Transverse colon (tissue), 4 donors: ENCODE results near the gene SORL1. TPM values are rescaled to one million over a fixed set of nuclear protein-coding genes. Genes with fewer than 3 reads are reported as not detected.
A peak's percentile ranks its signal among the peaks of the same experiment; 100 is the strongest.

Source experiments
- DNase-seq: peaks from one replicate; pipeline ENCODE4 v3.0.0-alpha.2; 2019
- H3K27ac ChIP-seq, 4 donors: fragments of 200-600 bp; sonication (generic); 2 replicates each; pipeline ENCODE4 v1.5.1; 2016 to 2018; ENCODE audit warnings: inconsistent platforms in 4 of 4
- H3K27me3 ChIP-seq: fragments of 200-600 bp; sonication (generic); 2 replicates; pipeline ENCODE4 v1.5.1; 2017; ENCODE audit warnings: inconsistent platforms
- H3K36me3 ChIP-seq, 4 donors: fragments of 200-600 bp; sonication (generic); 2 replicates each; pipeline ENCODE4 v1.5.1; 2017 to 2019; ENCODE audit warnings: inconsistent platforms in 4 of 4
- H3K4me1 ChIP-seq, 4 donors: fragments of 200-600 bp; sonication (generic); 2 replicates each; pipeline ENCODE4 v1.5.1; 2017 to 2020; ENCODE audit warnings: inconsistent platforms in 4 of 4
- H3K4me3 ChIP-seq, 4 donors: fragments of 200-600 bp; sonication (generic); 1 replicate in 1 of 4; 2 replicates in 3 of 4; pipeline versions ENCODE4 v1.5.1 to v1.6.1; 2017 to 2019; ENCODE audit warnings: inconsistent platforms in 4 of 4
- H3K9me3 ChIP-seq, 2 donors: fragments of 200-600 bp; sonication (generic); 2 replicates each; pipeline ENCODE4 v1.5.1; 2017 to 2019; ENCODE audit warnings: inconsistent platforms in 2 of 2
- EP300 ChIP-seq: sonication (generic); formaldehyde crosslinking; IDR thresholded peaks from one replicate; pipeline ENCODE4 v1.6.1; 2017; ENCODE audit warnings: antibody characterized with exemption, low read depth
- POLR2A ChIP-seq: fragments of 450-650 bp; IDR thresholded peaks from one replicate; pipeline ENCODE4 v1.6.1; 2016; ENCODE audit warnings: antibody characterized with exemption, mild to moderate bottlenecking, moderate library complexity
- POLR2AphosphoS5 ChIP-seq, 3 donors: sonication (generic); formaldehyde crosslinking; IDR thresholded peaks; one replicate each; pipeline ENCODE4 v1.6.1; 2016; ENCODE audit warnings: antibody characterized with exemption in 3 of 3
- WGBS, 2 donors: methylation state at CpG; one replicate each; pipeline ENCODE4 v1.1.5; 2018; ENCODE audit warnings: low coverage in 1 of 2; 5-methylcytosine and 5-hydroxymethylcytosine counted together
- in situ Hi-C, 4 donors: fragments of 200-750 bp; cut with MboI; loops; one replicate each; pipeline versions ENCODE4 v1.15.0 to v1.15.1; 2017; ENCODE audit warnings: low sequenced_read_pairs in 3 of 4, low pct_ligation_motif_present in 1 of 4, low pct_unique_long_range_greater_than_20kb in 1 of 4
- intact Hi-C: fragments of 100-400 bp; cut with DNase I; formaldehyde crosslinking; loops from one replicate; pipeline ENCODE4 v1.15.1; 2023; ENCODE audit warnings: low total_unique reads
- total RNA-seq, 4 donors: library from RNA; depleted of rRNA; stranded (reverse); fragments of >200 nt; gene quantifications; one replicate each; pipeline ENCODE4 v1.1.0, GENCODE V29; 2016
- TF ChIP-seq, protein P1 (sequence below), 5 experiments: fragments of 200-600 bp in 3 of 5; fragments of 450-650 bp in 2 of 5; sonication (generic) in 3 of 5; IDR thresholded peaks; 1 replicate in 2 of 5; 2 replicates in 3 of 5; pipeline ENCODE4 v1.5.1; 2016 to 2017; ENCODE audit warnings: antibody characterized with exemption in 5 of 5, inconsistent platforms in 3 of 5, mild to moderate bottlenecking in 2 of 5, moderate library complexity in 1 of 5

SORL1 gene
- total RNA-seq, 4 donors from 2014 or later: 81.6 to 338 (median 129) TPM

DNA sequence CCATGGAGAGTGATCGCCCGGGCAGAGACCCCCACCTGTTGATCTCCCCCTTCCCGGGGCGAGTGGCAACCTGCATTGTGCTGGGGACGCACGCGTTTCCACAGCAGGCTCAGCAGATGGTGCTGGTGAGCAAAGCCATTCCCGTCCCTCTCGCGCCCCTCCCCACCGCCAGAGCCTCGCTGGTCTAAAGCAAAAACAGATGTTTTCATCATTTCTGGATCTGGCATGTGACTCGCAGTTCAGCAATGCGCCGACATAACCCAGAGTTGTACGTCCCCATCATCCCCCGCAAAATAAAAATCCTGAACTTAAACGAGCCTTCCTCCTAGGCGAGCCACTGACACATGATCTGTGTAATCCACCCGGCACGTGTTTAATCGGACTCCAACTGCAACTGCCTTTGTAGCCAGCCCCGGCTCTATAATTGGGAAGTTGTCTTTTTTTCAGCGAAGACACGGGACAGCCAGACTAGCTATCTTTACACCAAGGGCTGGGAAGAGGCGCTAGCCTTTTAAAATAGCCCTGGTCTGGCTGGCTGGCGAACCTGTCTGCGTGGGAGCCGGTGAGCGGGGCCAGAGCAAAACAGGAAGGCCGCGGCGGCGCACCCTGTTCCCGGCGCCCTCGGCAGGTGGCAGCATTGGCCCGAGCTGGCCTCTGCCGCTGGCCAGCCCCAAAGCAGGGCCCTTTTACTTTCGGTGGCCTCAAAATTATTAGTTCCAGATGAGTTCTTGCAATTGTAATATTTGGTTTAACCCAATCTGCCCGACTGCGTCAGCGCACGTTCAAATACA, 203.6 kb downstream of the SORL1 start:
- H3K9me3 ChIP-seq: no peaks in the 10 kb centered on the region
- intact Hi-C loops: loop anchor here (5.0 to 10.0 kb wide), 2 partner anchors 547 to 849 kb away; no protein-coding TSS in a partner anchor
- H3K27ac ChIP-seq: peak overlapping the region; percentile 77 to 91 (median 82)
- in situ Hi-C loops: loop anchor here (10.0 to 25.0 kb wide), 6 partner anchors 449 to 857 kb away; no protein-coding TSS in a partner anchor
- no peaks in the 10 kb centered on the region for H3K27me3 ChIP-seq
- peak; percentile 81 for DNase-seq
- WGBS, 2 donors: 0 to 3% methylated on average over 7 to 44 of the region's 44 CpGs
- peaks cover 0 to 18% (median 6%) of the 10 kb centered on the region in 4 donors for H3K4me1 ChIP-seq
- H3K4me3 ChIP-seq: peak overlapping the region; percentile 15 to 44 (median 22)
- no peaks in the 10 kb centered on the region for H3K36me3 ChIP-seq
- TF ChIP-seq POLR2AphosphoS5 (IDR thresholded peaks at IDR 0.05): peak; percentile 7 to 46 (median 34)
- no peak for TF ChIP-seq EP300
- TF ChIP-seq, protein P1, sequence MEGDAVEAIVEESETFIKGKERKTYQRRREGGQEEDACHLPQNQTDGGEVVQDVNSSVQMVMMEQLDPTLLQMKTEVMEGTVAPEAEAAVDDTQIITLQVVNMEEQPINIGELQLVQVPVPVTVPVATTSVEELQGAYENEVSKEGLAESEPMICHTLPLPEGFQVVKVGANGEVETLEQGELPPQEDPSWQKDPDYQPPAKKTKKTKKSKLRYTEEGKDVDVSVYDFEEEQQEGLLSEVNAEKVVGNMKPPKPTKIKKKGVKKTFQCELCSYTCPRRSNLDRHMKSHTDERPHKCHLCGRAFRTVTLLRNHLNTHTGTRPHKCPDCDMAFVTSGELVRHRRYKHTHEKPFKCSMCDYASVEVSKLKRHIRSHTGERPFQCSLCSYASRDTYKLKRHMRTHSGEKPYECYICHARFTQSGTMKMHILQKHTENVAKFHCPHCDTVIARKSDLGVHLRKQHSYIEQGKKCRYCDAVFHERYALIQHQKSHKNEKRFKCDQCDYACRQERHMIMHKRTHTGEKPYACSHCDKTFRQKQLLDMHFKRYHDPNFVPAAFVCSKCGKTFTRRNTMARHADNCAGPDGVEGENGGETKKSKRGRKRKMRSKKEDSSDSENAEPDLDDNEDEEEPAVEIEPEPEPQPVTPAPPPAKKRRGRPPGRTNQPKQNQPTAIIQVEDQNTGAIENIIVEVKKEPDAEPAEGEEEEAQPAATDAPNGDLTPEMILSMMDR (IDR thresholded peaks at IDR 0.05): peak; percentile 78 to 87 (median 85)
- TF ChIP-seq POLR2A: no peak

GRCh38 chr11:121656328-121657090, 204.4 kb downstream of the SORL1 start:
- TF ChIP-seq, protein P1 (IDR thresholded peaks at IDR 0.05): no peak
- TF ChIP-seq POLR2A (no peak), EP300 (no peak), POLR2AphosphoS5 (IDR thresholded peaks at IDR 0.05) (no peak)
- Histone ChIP-seq H3K36me3 (no peaks in the 10 kb centered on the region), H3K27me3 (no peaks in the 10 kb centered on the region), H3K4me1 (peaks cover 0 to 19% (median 6%) of the 10 kb centered on the region in 4 donors), H3K9me3 (no peaks in the 10 kb centered on the region), H3K4me3 (peak overlapping the region in 1 of 4 donors; percentile 44), H3K27ac (peak overlapping the region; percentile 77 to 91 (median 82))
- intact Hi-C loops: loop anchor here (5.0 to 10.0 kb wide), 2 partner anchors 546 to 848 kb away; no protein-coding TSS in a partner anchor
- in situ Hi-C loops: loop anchor here (10.0 to 25.0 kb wide), 6 partner anchors 448 to 856 kb away; no protein-coding TSS in a partner anchor
- DNase-seq: no peak
- WGBS, 2 donors: 71 to 80% methylated on average over 1 to 19 of the region's 19 CpGs

DNA sequence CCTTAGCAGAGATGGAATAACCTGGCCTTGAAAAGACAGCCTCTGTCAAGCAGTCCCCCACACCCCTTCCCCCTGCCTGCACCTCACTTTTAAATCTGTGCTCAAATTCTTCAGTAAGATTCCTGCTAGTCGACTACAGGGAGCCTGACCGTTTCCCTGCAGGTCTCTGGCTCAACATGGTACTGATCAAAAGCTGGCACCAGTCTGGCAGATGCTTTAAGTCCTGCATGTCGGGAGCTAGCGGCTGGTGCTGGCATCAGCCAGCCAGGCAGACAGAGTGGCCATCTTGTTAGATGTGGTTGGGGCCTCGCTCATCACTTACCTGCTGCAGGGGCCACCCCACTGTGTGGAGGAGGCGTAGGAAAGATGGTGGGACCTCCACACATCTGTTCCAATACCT, 205.0 kb downstream of the SORL1 start:
- H3K36me3 ChIP-seq: no peaks in the 10 kb centered on the region
- H3K27me3 ChIP-seq: no peaks in the 10 kb centered on the region
- intact Hi-C loops: loop anchor here (5.0 to 10.0 kb wide), 2 partner anchors 545 to 848 kb away; no protein-coding TSS in a partner anchor
- peak overlapping the region; percentile 77 to 91 (median 82) for H3K27ac ChIP-seq
- TF ChIP-seq POLR2AphosphoS5 (IDR thresholded peaks at IDR 0.05): no peak
- TF ChIP-seq, protein P1 (IDR thresholded peaks at IDR 0.05): no peak
- TF ChIP-seq EP300: no peak
- TF ChIP-seq POLR2A: no peak
- H3K4me1 ChIP-seq: peaks cover 0 to 21% (median 6%) of the 10 kb centered on the region in 4 donors
- H3K9me3 ChIP-seq: no peaks in the 10 kb centered on the region
- no peak for DNase-seq
- in situ Hi-C loops: loop anchor here (10.0 to 25.0 kb wide), 6 partner anchors 448 to 855 kb away; no protein-coding TSS in a partner anchor
- WGBS, 2 donors: 75% methylated on average over 6 of the region's 6 CpGs; no CpG with 5 or more reads in 1 of the 2 donors
- H3K4me3 ChIP-seq: no peak overlapping the region
